ENCODE measurements around the gene IFNGR1. TPM values are rescaled to one million over a fixed set of nuclear protein-coding genes. Genes with fewer than 3 reads are reported as not detected.
"Not testable (repeated sequence)": the region's sequence is repeated elsewhere in the genome, so short reads cannot be mapped to it uniquely, and the experiment has no call there.

IFNGR1 gene
- total RNA-seq, result 10 to 100 TPM; 49.3 to 56.4 TPM
- 48.8 to 56.9 reads per million in 2 donors for total RNA-seq

- DNase-seq (peak; percentile 90 to 95 (median 93)), ATAC-seq (peak; percentile 91)
- H3K4me1 Mint-ChIP-seq, result peaks cover 45% of the 10 kb centered on the region
- H3K27me3 Mint-ChIP-seq, result no peaks in the 10 kb centered on the region
- no peaks in the 10 kb centered on the region for H3K9me3 ChIP-seq (ENCODE audit: control insufficient read depth, low read length, poor library complexity, severe bottlenecking)
- H3K27ac Mint-ChIP-seq, result peak within 1 kb of the TSS; percentile 98
- H3K36me3 Mint-ChIP-seq (ENCODE audit: low read depth), result peaks cover 3% of the 10 kb centered on the region
- peak within 1 kb of the TSS; percentile 100 for H3K4me3 Mint-ChIP-seq
These were observed at the start of gene IFNGR1 for GRCh38 chr6:137218917-137219663. TSS of gene IFNGR1 (minus strand) at chr6:137219385. CDS start at chr6:137219327, 58 bp downstream.

DNA sequence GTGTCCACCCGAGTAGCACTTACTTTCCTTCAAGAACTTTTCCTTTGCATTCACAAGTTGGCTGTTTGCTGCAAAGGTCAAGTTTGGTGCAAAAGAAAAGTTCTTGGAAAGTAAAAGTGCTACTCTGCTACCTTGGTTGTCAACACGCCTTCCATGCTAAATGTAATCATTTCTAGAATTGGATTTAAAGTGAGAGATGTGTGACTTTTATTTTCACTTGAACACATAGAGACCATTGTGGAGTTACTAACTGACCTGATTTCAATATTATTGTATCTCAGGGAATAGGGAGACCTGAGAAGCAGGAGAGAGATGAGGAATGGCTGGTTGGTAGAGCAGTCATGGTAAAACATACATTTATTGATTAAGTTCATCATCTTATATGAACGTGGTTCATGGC is 49.7 kb upstream of the IFNGR1 start:
- no peaks in the 10 kb centered on the region for H3K36me3 Mint-ChIP-seq (ENCODE audit: low read depth)
- DNase-seq, result no peak
- H3K4me1 Mint-ChIP-seq, result peaks cover 11% of the 10 kb centered on the region
- no peaks in the 10 kb centered on the region for H3K9me3 ChIP-seq (ENCODE audit: control insufficient read depth, low read length, poor library complexity, severe bottlenecking)
- peaks cover 11% of the 10 kb centered on the region for H3K27me3 Mint-ChIP-seq
- no peak overlapping the region for H3K27ac Mint-ChIP-seq
- no peak for ATAC-seq
- H3K4me3 Mint-ChIP-seq, result no peak overlapping the region

- no peak for DNase-seq
- H3K4me1 Mint-ChIP-seq, result peaks cover 17% of the 10 kb centered on the region
- H3K27ac Mint-ChIP-seq, result no peak overlapping the region
These were observed 47.1 kb upstream of the IFNGR1 start for GRCh38 chr6:137266309-137266586.

GRCh38 chr6:137265561-137266308 is 46.5 kb upstream of the IFNGR1 start:
- H3K27ac Mint-ChIP-seq, result no peak overlapping the region
- DNase-seq, result no peak
- H3K4me3 Mint-ChIP-seq, result no peak overlapping the region

More at GRCh38 chr6:137266309-137266586, 47.1 kb upstream of the IFNGR1 start:
- no peak overlapping the region for H3K4me3 Mint-ChIP-seq
- H3K9me3 ChIP-seq (ENCODE audit: control insufficient read depth, low read length, poor library complexity, severe bottlenecking), result no peaks in the 10 kb centered on the region
- ATAC-seq, result no peak
- H3K27me3 Mint-ChIP-seq, result peaks cover 11% of the 10 kb centered on the region
- H3K36me3 Mint-ChIP-seq (ENCODE audit: low read depth), result no peaks in the 10 kb centered on the region

GRCh38 chr6:137264311-137265075 is 45.3 kb upstream of the IFNGR1 start:
- ATAC-seq (no peak), DNase-seq (no peak)
- no peaks in the 10 kb centered on the region for H3K9me3 ChIP-seq (ENCODE audit: control insufficient read depth, low read length, poor library complexity, severe bottlenecking)
- no peak overlapping the region for H3K4me3 Mint-ChIP-seq
- H3K27ac Mint-ChIP-seq, result no peak overlapping the region
- H3K36me3 Mint-ChIP-seq (ENCODE audit: low read depth), result no peaks in the 10 kb centered on the region
- peaks cover 22% of the 10 kb centered on the region for H3K4me1 Mint-ChIP-seq
- peaks cover 11% of the 10 kb centered on the region for H3K27me3 Mint-ChIP-seq

More at GRCh38 chr6:137265561-137266308, 46.5 kb upstream of the IFNGR1 start:
- peaks cover 21% of the 10 kb centered on the region for H3K4me1 Mint-ChIP-seq
- H3K27me3 Mint-ChIP-seq, result peaks cover 11% of the 10 kb centered on the region
- no peaks in the 10 kb centered on the region for H3K9me3 ChIP-seq (ENCODE audit: control insufficient read depth, low read length, poor library complexity, severe bottlenecking)
- no peaks in the 10 kb centered on the region for H3K36me3 Mint-ChIP-seq (ENCODE audit: low read depth)
- ATAC-seq, result no peak

DNA sequence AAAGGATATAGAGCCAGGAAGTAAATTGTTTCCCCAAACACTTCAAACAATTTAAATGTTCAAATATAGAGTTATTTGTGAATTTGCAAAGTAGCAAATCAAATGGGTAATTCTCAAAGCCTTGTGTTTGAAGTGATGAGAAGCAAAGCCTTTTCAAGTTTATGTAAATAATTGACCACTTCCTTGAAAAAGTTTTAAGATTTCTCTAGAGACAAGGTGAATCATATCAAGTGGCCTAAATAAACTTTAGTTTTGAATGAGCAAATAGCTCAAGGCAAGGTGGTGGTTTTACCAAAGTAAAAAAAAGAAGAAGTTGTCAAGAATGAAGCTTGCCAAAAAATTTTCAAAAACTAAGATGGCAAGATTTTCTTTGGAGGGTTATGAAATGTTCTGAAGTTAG is 42.6 kb upstream of the IFNGR1 start:
- Mint-ChIP-seq H3K4me3 (no peak overlapping the region), H3K27ac (peak overlapping the region; percentile 71), H3K4me1 (peaks cover 17% of the 10 kb centered on the region), H3K36me3 (ENCODE audit: low read depth) (no peaks in the 10 kb centered on the region), H3K27me3 (peaks cover 6% of the 10 kb centered on the region)
- DNase-seq (no peak), ATAC-seq (peak; percentile 92)
- no peaks in the 10 kb centered on the region for H3K9me3 ChIP-seq (ENCODE audit: control insufficient read depth, low read length, poor library complexity, severe bottlenecking)

DNA sequence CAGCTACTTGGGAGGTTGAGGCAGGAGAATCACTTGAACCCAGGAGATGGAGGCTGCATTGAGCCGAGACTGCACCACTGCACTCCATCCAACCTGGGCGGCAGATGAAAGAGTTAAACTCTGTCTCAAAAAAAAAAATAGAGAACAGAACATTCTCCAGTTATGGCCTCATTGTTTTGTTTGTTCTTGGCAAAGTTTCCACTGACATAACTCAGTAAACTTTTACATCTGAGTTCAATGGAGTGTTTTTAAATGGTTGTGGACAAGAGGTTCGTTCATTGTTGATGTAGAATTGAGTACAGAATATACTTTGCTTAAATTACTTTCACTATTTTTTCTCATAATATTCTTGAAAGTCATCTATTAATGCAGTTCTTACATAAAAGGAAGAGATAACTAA is 42.2 kb upstream of the IFNGR1 start:
- H3K27me3 Mint-ChIP-seq, result peaks cover 6% of the 10 kb centered on the region
- H3K27ac Mint-ChIP-seq, result peak overlapping the region; percentile 71
- no peak overlapping the region for H3K4me3 Mint-ChIP-seq
- no peaks in the 10 kb centered on the region for H3K9me3 ChIP-seq (ENCODE audit: control insufficient read depth, low read length, poor library complexity, severe bottlenecking)
- ATAC-seq (no peak), DNase-seq (no peak)
- H3K36me3 Mint-ChIP-seq (ENCODE audit: low read depth), result no peaks in the 10 kb centered on the region
- peaks cover 17% of the 10 kb centered on the region for H3K4me1 Mint-ChIP-seq

- no peaks in the 10 kb centered on the region for H3K36me3 Mint-ChIP-seq (ENCODE audit: low read depth)
- no peak for ATAC-seq
- peaks cover 14% of the 10 kb centered on the region for H3K4me1 Mint-ChIP-seq
- no peak for DNase-seq
- H3K9me3 ChIP-seq (ENCODE audit: control insufficient read depth, low read length, poor library complexity, severe bottlenecking), result no peaks in the 10 kb centered on the region
- no peak overlapping the region for H3K4me3 Mint-ChIP-seq
- H3K27me3 Mint-ChIP-seq, result no peaks in the 10 kb centered on the region
- no peak overlapping the region for H3K27ac Mint-ChIP-seq
These were observed 41.0 kb upstream of the IFNGR1 start for GRCh38 chr6:137260217-137260616.

DNA sequence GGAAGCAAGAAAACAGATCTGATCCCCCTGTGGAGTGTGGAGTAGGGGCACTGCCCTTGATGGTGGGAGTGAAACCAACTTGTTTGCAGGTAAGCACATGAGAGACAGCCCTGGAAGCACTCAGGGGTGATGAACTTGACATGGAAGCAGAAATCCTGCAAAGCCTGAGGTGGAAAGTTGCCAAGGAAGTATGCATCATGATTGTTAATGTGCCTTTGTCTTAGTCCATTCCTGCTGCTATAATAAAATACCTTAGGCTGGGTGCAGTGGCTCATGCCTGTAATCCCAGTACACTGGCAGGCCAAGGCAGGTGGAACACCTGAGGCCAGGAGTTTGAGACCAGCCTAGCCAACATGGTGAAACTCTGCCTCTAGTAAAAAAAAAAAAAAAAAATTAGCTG is 40.2 kb upstream of the IFNGR1 start:
- H3K4me1 Mint-ChIP-seq, result peaks cover 14% of the 10 kb centered on the region
- H3K27me3 Mint-ChIP-seq, result no peaks in the 10 kb centered on the region
- no peak overlapping the region for H3K4me3 Mint-ChIP-seq
- no peaks in the 10 kb centered on the region for H3K9me3 ChIP-seq (ENCODE audit: control insufficient read depth, low read length, poor library complexity, severe bottlenecking)
- DNase-seq (no peak), ATAC-seq (no peak)
- H3K36me3 Mint-ChIP-seq (ENCODE audit: low read depth), result no peaks in the 10 kb centered on the region
- no peak overlapping the region for H3K27ac Mint-ChIP-seq

GRCh38 chr6:137258170-137258569 is 39.0 kb upstream of the IFNGR1 start:
- no peak overlapping the region for H3K4me3 Mint-ChIP-seq
- H3K36me3 Mint-ChIP-seq (ENCODE audit: low read depth), result no peaks in the 10 kb centered on the region
- ATAC-seq (no peak), DNase-seq (no peak)
- H3K27me3 Mint-ChIP-seq, result no peaks in the 10 kb centered on the region
- H3K4me1 Mint-ChIP-seq, result peaks cover 14% of the 10 kb centered on the region
- H3K27ac Mint-ChIP-seq, result peak overlapping the region; percentile 49
- no peaks in the 10 kb centered on the region for H3K9me3 ChIP-seq (ENCODE audit: control insufficient read depth, low read length, poor library complexity, severe bottlenecking)

DNA sequence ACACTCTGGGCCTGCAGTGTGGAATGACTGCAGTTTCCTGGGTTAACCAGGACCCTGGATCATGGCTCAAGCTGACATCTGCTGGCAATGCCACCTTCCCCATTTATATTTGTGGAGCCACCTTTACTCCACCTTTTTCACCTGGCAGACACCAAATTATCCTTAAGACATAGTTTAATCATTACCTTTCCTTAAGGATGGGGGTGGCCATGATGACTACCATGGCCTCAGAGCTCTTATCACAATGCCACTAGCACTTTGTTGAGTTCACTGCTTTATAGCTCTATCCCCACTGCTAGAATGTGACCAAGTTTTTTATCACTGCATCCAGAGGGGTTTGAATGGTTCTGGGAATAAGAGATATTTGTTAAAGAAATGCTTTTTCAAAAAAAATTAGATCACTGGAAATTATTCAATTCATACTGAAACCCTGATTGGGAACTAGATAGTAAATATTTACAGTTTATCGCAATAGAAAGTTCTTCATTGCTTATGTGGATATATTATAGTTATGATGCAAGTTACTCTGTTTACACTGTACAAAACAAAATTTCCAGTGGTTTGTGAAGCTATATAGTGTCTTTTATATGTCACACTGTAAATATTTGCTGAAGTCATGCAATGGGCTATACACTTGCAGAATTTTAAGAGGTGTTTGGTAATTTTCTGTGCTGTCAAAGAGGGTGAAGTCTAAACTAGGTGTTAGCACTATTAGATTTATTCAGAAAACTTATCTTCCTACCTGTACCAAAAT is 37.3 kb upstream of the IFNGR1 start:
- H3K27me3 Mint-ChIP-seq, result no peaks in the 10 kb centered on the region
- peaks cover 11% of the 10 kb centered on the region for H3K4me1 Mint-ChIP-seq
- H3K9me3 ChIP-seq (ENCODE audit: control insufficient read depth, low read length, poor library complexity, severe bottlenecking), result no peaks in the 10 kb centered on the region
- no peak for ATAC-seq
- H3K4me3 Mint-ChIP-seq, result no peak overlapping the region
- no peak for DNase-seq
- H3K27ac Mint-ChIP-seq, result no peak overlapping the region
- H3K36me3 Mint-ChIP-seq (ENCODE audit: low read depth), result peaks cover 2% of the 10 kb centered on the region

- no peaks in the 10 kb centered on the region for H3K9me3 ChIP-seq (ENCODE audit: control insufficient read depth, low read length, poor library complexity, severe bottlenecking)
- Mint-ChIP-seq H3K27me3 (no peaks in the 10 kb centered on the region), H3K27ac (no peak overlapping the region), H3K4me1 (no peaks in the 10 kb centered on the region), H3K36me3 (ENCODE audit: low read depth) (peaks cover 2% of the 10 kb centered on the region), H3K4me3 (no peak overlapping the region)
- ATAC-seq (no peak), DNase-seq (no peak)
These were observed 35.8 kb upstream of the IFNGR1 start for GRCh38 chr6:137254966-137255365.

DNA sequence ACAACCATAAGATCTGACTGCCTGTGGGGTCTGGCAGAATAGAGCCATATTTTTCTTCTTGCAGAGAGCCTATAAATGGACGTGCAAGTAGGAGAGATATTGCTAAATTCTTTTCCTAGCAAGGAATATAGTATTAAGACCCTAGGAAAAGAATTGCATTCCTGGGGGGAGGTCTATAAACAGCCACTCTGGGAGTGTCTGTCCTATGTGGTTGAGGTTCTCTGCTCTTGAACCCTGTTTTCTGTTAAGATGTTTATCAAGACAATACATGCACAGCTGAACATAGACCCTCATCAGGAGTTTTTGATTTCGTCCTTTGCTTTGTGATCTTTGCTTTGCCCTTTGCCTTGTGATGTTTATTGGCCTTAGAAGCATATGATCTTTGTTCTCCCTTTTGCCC is 35.2 kb upstream of the IFNGR1 start:
- H3K27ac Mint-ChIP-seq; H3K9me3 ChIP-seq (ENCODE audit: control insufficient read depth, low read length, poor library complexity, severe bottlenecking); H3K4me1 Mint-ChIP-seq; H3K27me3 Mint-ChIP-seq; H3K4me3 Mint-ChIP-seq; H3K36me3 Mint-ChIP-seq (ENCODE audit: low read depth); DNase-seq; ATAC-seq: not testable (repeated sequence)
